NK-92 (cell line): ENCODE data around the gene ADRM1.

ENCODE experiments used
- DNase-seq: peaks from one replicate; lab custom pipeline; 2025; ENCODE audit not compliant: unreplicated experiment; lab: John Stamatoyannopoulos, UW

The ADRM1 gene

DNA sequence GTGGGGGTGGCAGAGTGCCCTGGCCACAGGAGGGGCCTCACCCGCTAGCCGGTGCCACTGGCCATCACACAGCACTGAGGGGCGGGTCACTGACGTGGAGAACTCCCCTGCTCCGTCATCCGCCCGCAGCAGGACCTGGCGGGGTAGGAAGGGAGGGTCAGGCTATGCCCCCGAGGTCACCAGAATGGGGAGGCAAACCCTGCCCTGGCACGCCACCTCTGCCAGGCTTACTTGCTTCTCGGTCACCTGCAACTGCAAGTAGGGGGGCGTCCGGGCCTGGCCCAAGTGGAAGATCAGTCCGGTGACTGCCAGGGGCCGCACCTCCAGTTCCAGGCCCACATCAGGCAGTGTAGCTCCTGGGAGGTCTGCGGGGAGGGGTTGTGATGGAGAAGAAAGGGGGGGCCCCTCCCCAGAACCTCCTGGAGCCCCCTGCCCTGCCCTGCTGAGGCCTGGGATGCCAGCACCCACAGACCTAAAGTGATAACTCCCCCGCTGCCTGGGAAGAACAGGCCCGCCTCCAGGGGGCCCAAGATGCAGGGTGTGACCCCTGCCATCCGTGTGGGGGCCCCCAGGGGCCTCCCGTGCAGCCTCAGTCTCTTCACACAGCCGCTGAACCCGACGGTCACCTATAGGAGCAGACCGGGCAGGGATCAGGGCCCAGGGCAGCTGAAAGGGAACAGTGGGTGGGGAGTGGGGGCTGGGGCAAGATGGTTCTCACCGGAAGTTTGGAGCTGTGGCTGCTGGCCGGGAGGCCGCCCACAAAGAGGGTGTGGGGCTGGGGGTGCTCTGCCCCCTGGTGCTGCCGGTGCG, 7.4 kb downstream of the ADRM1 start:
- DNase-seq, result no peak

DNA sequence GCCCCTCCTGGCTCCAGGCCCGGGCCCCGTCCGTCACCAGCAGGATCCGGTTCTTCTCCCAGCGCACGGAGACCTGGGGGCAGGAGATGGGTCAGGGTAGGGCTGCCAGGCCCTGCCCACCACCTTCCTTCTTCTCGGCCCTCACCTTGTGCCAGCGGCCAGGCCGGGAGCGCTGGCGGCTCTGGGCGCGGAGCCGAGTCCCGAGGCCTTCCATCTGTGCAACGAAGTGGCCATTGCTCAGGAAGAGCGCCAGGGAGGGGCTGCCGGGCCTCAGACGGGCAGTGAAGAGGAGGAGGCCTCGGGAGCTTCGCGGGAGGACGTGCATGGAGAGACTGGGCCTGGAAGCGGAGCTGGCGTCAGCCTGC, 7.9 kb downstream of the ADRM1 start:
- DNase-seq, result no peak

DNA sequence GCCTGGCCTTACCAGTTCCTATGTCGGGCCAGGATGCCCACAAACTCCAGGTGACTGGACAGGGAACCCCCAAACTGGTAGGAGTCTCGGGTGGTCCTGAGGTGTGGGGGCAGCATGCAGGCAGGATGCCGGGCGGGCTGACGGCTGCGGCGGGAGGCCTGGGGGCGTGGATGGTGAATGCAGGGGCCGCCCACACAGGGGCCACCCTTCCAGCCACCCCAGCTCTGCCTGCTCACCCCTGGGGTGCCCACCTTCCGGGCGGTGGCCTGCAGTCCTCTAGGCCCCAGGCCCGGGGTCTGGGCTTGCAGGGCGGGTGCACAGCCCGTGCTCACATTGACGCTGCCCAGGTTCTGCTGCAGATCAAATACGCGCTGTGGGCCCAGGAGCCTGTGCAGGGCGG, 8.4 kb downstream of the ADRM1 start:
- no peak for DNase-seq

DNA sequence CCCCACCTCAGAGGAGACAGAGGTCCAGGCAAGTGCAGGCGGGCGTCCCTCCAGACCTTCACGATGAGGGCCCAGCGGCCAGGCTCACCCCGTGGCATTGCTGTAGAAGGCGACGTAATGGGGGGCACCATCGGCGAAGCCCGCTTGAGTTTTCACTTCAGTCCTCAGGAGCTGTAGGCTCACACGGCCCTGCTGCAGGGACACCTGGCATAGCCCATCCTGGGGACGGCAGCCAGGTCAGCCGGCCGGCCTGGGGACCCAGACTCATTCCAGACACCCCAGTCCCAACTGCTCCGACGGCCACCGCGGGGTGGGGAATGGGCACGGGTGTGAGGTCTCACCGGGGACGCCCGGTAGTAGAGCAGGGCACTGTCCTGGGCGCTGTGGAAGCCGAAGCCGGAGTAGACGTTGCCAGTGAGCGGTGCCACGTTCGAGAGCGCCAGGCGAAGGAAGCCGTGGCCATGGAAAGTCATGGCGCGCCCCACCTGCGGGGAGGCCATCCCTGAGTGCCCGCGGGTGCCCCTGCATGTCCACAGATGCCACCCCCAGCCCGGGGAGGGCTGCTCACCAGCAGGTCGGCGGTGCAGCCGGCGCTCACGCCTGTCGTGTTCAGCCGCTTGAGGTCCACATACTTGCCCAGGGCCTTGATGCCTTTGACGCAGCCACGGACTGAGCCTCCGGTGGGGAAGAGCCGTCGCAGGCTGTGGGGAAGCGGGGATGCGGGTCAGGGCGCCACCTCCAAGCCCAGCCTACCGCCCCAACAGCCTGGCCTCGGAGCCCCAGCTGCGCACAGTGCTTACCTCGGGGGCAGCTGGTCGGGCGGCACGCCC, 9.2 kb downstream of the ADRM1 start:
- DNase-seq, result no peak

DNA sequence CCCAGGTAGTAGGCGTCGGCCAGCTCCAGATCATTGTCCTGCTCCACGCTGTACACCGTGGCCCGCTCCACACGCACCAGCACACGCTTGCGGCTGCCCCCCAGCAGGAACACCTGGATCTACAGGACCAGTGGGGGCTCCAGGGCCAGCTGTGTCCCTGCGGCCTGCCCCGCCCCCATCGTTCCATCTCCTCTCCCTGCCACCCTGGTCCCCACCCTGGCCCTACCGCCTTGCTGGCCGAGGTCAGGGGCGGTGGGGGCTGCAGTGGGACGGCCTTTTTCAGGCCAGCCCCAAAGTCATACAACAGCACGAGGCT, 9.8 kb downstream of the ADRM1 start:
- no peak for DNase-seq

DNA sequence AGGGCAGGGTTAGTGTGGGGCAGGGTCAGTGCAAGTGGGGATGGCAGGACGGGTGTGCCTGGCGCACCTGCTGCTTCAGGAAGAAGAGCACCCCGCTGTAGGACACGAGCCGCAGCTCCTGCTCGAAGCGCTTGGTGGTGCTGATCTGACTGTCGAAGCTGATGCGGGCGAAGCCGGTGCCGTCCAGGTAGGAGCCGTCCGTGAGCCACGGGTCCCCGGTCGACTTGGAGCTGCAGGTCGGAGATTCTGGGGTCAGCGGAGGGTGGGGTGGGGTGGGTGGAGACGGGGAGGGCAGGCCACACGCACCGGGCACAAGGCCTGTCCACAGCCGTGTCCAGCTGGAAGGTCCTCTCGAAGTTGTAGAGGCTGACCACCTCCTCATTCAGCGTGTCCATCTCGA, 10.2 kb downstream of the ADRM1 start:
- no peak for DNase-seq

DNA sequence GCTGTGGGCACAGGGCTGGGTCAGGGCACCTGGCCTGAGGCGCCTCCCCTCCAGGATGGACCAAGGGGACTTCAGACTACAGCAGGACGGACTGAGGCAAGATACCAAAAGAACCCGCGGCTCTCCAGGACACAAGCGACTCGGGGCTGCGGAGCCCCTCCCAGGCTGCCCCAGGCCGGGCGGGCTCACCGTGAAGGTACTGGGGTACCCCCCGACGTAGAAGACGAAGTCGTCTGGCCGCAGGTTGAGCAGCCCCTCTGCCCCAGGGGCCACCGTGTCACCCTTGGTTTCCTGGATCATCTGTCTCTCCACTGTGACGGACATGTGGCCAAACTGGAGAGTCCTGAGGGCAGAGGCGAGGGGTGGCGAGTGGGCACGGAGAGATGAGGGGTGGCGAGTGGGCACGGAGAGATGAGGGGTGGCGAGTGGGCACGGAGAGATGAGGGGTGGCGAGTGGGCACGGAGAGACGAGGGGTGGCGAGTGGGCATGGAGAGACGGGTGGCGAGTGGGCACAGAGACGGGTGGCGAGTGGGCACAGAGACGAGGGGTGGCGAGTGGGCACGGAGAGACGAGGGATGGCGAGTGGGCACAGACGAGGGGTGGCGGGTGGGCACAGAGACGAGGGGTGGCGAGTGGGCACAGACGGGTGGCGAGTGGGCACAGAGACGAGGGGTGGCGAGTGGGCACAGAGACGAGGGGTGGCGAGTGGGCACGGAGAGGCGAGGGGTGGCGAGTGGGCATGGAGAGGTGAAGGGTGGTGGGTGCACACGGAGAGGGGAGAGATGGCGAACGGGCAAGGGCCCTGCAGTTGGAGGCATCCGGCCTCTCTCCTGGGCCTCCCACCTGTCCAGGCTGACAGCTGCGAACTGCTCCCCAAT, 10.9 kb downstream of the ADRM1 start:
- no peak for DNase-seq

DNA sequence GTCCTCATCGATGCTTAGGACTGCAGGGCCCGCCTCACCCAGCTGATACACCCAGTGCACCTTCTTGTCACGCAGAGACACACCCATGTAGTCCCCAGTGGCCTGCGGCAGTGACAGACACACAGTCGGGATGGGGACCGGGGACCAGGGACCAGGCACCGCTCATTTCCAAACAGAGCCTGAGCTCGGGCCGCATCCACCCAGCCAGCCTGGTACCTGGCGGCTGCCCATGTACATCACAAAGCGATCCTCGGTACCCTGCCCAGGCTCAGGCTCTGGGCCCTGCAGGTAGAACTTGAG, 11.5 kb downstream of the ADRM1 start:
- DNase-seq, result no peak

DNA sequence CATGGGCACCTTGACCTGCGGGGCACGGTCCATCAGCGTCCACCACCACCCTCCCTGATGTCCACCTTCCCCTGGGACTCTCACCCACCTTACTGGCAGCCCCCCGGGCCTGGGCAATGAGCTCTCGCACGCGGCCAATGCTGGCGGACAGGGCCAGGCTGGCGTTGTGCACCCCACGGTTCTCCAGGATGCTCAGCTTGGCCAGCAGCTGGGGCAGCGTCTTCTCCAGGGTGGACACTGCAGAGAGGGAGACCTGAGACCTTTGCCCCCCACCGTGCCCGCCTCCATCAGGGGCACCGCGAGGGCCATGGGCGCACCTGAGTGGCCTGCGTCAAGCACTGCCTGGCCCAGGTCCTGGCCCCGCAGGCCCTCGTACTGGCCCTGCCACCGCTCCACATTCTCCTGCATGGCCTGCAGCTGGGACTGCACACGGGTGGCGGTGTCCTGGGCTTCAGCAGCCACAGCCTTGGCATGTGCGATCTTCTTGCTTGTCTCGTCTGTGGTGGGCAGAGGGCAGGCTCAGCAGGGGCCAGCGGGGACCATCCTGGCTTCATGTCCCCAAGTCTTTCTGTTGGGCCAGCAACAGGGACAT, 12.0 kb downstream of the ADRM1 start:
- no peak for DNase-seq

DNA sequence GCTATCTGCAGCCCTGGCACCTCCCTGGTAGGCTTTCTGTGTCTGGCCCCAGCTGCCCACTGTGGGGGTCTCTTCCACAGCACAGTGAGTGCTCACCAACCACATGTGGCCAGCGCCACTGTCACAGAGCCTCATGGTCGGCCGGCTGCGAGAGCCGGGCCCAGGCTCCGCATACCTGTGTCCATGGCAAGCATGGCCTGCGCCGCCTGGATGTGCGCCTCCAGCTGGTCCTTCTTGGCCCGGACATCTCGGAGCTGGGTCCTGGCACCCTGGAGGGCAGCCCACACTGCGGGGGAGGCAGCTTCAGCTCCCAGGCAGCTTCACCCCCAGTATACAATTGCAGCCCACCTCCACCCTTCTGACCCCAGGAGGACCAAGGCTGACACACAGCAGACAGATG, 13.0 kb downstream of the ADRM1 start:
- no peak for DNase-seq

DNA sequence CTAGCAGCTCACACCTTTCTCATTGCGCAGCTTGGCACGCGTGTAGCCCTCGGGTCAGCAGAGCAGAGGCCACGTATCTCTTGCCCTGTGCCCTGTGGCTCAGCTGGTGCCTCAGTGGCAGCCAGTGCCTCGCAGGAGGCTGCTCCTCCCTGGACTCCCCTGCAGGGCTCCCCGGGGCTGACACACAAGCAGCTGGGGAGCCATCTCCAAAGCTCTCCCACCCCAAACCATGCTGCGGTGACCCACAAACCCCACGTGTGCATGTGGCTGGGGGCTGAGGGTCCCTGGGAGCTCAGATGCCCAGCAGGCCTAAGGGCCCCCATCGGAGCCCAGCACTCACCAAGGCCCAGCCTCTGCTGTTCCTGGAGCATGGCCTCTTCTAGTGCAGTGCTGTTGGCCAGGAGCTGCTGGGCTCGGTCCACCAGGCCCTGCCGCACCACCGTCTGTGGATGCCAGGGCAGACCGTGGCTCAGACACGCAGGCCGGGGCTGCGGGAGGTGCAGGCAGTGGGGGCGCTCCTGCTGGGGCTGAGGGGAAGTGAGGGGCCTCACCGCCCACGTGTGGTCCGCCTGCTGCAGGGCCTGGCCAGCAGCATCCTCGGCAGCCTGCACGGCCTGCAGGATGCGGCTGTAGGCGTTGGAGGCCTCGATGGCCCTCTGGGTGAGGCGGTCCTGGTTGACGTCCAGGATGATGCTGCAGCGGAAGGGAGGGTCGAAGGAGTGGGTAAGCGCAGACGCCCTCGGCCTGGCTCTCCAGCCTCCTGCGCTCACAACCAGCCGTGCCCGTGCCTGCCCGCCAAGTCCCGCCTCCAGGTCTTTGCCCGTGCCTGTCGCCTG, 13.8 kb downstream of the ADRM1 start:
- DNase-seq, result no peak

DNA sequence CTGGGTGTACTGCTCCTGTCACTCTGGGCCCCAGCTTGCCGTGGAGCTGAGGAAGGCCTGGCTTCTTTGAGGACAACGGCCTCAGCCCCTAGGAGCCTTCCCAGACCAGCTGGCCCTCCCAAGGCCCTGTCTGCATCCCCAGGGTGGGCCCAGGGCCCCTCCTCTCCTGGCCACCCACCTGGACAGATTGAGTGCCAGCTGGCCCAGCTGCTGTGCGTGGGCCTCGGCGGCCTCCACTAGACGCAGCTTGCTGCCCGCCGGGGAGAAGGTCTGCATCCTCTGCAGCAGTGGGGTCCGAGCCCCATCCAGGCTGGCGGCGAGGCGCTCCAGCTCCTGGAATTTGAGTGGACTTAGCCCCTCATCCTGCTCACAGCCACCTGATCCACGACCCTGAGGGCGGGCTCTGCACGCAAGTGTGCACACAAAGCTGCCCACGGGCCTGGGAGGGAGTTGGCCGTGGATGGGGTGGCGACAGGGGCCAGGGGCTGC, 14.4 kb downstream of the ADRM1 start:
- DNase-seq, result no peak

DNA sequence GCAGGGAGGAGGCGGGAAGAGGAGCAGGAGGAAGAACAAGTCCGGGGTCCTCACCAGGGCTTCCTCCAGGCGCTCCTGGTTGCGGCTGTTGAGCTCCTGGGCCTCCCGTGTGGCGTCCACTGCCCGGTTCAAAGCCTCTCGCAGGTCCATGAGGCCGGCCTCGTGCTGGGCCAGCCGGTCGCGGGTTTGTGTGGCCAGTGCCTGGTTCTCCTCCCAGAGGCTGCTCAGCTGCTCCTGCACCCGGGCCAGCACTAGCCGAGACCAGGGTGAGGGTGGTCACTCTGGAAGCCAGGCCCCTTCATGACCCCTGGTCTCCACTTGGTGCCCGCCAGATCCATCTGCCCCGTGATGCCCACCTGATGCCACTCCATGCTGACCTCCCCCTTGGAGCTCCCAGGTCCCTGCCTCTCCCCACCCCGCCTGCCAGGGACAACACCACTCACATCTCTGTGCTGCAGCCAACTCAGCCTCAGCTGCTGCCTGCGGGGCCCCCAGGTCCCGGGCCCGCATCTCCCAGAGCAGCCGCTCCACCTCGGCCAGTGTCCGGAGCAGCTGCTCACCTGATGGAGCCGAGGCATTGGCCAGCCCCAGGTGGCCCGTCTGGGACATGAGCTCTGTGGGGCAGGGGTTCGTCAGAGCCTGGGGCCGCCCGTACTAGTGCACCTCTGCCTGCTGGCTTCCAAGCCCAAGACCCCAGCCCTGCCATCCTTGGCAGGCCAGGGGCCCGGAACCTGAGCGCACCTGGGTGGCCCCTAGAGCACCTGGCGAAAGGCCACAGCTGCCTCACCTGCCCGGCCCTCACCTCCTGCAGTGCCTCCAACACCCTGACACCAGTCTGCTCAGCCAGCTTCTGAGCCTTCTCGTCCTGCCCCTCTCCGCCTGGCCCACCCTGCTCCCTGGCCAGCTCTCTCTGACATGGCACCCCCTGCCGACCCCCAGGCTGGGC, 15.9 kb downstream of the ADRM1 start:
- DNase-seq, result no peak

DNA sequence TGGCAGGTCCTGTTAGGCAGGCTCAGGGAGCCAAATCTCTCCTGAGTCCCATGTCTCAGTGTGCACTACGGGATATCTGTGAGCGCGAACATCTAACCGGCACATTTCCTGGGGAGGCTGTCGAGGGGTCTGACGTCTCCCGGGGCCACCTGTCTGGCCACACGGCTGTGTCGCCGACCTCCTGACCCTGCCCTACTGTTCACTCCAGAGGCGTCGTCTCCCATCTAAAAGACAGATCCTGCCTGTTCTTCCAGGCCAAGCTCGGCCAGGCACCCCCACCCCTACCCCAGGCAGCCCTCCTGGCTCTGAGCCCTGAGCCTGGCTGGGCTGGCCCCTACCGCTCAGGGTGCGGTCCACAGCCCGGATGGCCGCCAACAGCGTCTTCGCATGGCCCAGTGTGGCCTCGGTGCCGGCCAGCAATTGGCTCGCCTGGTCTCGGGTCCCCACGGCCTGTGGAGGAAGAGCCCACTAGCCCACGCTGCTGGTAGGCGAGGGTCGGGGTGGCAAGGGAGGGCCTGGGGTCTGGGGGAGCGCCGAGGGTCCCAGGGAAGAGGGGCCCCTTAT, 16.6 kb downstream of the ADRM1 start:
- DNase-seq, result no peak

DNA sequence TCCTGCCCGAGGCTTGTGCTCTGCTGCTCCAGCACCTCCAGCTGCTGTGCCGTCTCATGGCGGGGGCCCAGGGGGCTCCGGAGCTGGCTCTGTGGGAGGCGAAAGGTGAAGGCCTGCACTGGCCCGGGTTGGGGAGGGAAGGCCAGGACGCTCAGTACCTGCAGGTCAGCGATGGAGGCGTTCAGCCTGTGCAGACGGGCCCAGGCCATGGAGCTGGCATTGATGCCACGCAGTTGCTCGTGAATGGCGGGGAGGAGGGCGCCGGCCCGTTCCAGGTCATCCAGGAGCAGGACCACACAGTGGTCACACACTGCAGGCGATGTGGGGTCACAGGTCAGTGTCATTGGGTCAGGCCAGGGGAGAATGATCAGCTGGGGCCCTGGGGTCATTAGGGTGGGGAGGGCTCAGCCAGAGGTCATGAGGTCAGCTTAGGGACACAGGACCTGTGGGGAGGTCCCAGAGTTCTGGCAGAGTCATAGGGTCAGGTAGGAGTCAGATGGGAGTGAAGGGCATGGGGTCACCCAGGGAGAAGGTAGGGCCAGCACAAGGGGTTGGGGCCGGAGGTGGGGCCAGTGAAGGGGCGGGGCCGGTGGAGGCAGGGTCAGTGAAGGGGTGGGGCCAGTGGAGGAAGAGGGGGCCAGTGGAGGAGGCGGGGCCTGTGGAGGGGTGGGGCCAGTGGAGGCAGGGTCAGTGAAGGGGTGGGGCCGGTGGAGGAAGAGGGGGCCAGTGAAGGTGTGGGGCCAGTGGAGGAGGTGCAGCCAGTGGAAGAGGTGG, 18.0 kb downstream of the ADRM1 start:
- no peak for DNase-seq

DNA sequence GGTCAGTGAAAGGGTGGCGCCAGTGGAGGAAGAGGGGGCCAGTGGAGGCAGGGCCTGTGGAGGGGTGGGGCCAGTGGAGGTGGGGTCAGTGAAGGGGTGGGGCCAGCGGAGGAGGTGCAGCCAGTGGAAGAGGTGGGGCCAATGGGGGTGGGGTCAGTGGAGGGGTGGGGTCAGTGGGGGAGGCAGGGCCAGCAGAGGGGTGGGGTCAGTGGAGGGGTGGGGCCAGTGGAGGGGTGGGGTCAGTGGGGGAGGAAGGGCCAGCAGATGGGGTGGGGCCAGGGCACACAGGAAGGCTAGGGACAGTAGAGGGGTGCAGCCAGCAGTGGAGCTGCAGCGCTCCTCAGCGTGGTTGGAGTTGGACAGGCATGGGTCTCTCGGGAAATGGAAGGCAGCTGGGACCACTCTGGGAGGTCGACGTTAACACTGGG, 18.7 kb downstream of the ADRM1 start:
- no peak for DNase-seq

DNA sequence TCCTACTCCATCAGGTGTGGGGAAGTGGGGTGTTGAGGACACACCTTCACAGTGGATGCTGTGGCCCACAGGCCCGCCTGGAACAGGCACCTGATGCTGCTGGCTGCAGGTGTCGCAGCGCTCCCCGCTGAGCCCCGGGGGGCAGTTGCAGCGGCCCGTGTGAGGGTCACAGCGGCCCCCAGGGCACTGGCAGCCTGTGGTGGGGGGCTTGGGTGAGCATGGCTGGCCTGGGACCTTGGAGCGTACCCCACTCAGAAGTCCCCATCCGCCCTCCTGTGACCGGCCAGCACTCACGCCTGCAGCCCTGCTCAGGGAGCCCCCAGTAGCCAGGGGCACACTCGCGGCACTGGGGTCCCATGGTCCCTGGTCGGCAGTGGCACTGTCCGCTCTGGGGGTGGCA, 19.2 kb downstream of the ADRM1 start:
- DNase-seq, result no peak

DNA sequence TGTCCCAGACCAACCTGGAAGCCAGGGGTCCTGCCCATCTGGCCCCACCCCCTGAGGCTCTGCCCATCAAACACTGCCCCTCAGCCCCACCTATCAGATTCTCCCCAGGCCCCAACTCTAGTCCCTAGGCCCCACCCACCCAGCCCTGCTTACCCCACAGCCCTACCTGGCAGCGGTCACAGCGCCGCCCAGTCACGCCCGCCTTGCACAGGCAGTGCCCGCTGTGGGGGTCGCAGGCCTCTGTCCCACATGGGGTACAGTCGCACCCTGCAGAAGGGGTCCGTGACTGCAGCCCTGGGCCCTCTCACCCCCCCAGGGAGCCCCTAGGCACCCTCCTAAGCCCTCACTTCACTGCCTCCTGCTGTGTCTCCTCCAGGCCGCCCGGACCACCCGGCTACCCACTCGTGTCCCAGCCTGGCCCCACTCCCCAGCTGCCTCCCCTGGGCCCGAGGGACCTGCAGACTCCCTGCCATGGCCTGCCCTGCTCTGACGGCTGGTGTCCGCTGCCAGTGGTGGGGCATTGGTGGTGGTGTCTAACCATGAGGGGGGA, 19.8 kb downstream of the ADRM1 start:
- no peak for DNase-seq
